GM18873 (cell line): Measurements from ENCODE around the gene SLC26A3.

Experiments
- ATAC-seq: cut with Tn5 transposase; IDR thresholded peaks from one replicate; pipeline ENCODE4 v1.9.1; 2021; ENCODE audit warnings: mild to moderate bottlenecking, moderate library complexity, moderate number of reproducible peaks; ENCODE audit not compliant: unreplicated experiment, low FRiP score

SLC26A3 gene

GRCh38 chr7:107754642-107755041 lies 48.4 kb downstream of the SLC26A3 start:
- ATAC-seq = no peak

DNA sequence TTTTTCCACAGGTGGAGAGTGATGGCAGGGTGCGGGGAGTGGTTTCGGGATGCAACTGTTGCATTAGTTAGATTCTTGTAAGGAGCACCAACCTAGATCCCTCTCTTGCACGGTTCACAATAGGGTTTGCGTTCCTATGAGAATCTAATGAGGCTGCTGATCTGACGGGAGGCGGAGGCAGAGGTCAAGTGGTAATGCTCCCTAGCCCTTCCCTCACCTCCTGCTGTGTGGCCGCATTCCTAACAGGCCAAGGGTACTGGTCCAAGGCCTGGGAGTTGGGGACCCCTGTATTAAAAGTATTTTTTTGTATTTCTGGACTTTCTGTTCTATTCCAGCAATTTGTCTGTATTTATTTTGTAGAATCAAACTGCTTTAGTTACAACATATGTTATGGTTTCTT lies 51.9 kb downstream of the SLC26A3 start:
- no peak for ATAC-seq

DNA sequence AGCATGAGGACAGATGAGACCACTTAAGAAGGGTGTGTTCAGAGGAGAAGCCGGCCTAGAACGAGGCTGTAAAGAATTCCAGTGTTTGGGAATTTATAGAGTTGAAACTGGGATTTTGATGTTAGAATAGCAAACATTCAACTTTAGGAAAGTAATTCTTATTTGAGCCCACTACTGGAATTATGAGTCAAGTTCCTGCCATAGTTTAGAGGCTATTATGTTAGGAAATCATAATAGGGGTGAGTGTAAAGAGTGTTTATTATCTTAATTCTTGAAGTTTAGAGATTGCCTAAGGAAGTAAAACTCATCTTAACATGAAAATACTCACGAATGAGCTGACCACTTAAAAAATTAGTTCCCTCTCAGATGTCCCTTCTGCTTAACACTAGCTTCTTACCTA lies 57.0 kb downstream of the SLC26A3 start:
- ATAC-seq = no peak

GRCh38 chr7:107744345-107744750 lies 58.7 kb downstream of the SLC26A3 start:
- ATAC-seq = peak; percentile 36

- peak; percentile 79 for ATAC-seq
Observed at GRCh38 chr7:107743567-107744344, 59.3 kb downstream of the SLC26A3 start, which contains the start of gene CBLL1. Gene CBLL1, plus strand, starts transcription at chr7:107744142. Its CDS starts 22 bp downstream, at chr7:107744164.

DNA sequence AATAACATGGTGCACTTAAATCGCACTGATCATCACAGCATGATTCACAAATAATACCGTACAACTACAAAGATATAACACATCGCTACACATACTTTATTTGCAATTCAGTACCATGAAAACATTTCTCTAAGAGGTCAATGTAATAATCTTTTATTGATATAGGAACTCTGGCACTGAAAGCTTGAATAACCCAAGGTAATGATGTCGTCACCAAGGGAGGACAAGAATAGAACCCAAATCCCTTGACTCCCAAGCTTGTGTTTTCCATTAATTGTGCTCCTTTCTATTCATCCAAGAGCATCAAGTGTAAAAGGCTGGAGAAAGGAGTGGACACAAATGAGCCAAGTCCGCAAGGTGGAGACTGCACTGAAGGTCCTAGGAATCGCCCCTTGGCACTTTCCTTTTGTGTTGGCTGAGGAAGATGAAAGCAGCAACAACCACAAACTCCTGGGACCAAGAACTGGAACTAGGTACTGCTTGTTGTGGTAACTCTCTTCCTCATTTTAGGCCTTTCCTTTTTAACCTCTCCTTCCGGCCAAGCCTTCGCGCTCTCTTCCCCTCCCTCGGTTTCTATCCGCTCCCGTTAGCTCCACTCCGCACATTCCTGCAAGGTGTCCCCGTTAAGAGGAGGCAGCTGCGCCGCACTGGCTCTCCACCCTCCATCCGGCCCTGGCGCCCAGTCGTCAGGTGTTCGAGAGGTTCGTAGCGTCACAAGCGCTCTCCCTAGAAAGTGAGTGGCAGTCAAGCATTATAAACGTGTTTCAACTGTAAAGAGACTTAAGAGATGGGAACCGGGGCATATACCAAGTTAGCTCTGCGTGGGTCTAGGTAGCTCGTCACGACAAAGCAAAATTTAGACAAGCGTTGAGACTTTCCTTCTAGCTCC lies 60.1 kb downstream of the SLC26A3 start:
- ATAC-seq = peak; percentile 29

DNA sequence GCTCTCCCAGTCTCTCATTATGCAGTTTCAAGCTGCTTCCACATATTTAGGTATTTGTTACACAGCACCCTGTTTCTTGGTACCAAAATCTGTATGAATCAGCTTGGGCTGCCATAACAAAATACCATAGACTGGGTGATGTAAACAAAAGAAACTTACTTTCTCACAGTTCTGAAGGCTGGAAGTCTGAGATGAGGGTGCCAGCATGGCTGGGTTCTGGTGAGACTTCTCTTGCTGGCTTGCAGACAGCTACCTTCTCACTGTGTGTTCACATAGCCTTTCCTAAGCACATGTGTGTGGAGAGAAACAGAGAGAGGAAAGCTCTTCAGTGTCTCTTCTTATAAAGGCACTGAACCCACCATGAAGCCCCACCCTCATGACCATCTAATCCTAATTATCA lies 74.7 kb downstream of the SLC26A3 start:
- no peak for ATAC-seq

DNA sequence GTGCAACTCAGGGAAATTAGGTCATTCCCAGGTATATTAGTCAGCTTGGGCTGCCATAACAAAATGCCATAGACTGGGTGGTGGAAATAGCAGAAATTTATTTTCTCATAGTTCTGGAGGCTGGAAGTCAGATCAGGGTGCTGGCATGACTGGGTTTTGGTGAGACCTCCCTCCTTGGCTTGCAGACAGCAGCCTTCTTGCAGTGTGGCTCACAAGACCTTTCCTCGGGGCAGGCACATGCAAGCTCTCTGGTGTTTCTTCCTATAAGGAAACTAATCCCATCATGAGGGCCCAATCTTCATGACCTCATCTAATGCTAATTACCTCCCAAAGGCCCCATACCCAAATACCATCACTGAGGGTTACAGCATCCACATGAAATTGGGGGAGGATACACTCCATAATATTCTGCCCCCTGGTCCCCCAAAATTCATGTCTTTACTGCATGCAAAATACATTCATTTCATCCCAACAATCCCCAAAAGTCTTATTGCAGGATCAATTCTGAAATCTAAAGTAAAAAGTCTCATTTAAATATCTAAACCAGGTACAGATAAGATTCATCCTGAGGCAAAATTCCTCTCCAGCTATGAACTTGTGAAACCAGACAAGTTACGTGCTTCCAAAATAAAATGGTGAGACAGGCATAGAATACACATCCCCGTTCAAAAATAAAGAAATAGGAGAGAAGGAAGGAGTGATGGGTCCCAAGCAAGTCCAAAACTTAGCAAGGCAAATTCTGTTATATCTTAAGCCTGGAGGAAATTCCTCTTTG lies 76.5 kb downstream of the SLC26A3 start:
- no peak for ATAC-seq

GRCh38 chr7:107725138-107725740 lies 77.8 kb downstream of the SLC26A3 start:
- no peak for ATAC-seq

DNA sequence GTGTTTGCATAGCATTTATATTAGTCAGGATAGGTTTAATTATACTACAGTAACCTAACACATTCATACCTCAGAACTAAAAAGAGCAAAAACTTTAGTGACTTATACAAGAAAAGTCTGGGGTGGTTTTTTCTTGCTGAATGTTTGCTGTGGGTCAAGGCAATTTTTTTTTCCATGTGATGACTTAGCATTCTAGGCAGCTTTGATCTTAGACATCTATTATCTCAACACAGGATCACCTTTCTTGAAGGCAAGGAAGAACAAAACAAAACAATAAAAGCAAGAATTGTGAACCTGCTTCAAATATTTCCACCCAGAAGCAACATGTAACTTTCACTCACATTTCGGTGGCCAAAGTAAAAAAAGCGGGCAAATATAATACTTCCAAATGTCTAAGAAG lies 79.8 kb downstream of the SLC26A3 start:
- ATAC-seq = no peak

DNA sequence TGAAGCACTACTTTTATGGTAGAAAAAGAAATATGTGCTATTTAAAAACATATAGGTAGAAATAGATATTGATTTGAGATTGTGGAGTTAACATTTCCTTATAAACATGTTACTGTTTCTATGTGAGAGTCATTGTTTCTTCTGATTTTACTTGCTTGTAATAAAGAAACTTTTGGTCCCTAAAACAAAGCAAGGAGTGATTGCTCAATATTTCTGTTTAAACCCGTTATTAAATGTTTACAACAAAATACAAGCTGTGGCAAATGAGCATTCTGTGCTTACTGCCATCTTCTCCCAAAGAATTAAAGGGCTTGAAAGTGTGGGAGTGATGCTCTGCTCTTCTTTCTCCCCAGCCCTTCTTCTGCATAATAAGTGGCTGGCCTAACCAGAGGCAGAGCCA lies 81.7 kb downstream of the SLC26A3 start:
- ATAC-seq = no peak

DNA sequence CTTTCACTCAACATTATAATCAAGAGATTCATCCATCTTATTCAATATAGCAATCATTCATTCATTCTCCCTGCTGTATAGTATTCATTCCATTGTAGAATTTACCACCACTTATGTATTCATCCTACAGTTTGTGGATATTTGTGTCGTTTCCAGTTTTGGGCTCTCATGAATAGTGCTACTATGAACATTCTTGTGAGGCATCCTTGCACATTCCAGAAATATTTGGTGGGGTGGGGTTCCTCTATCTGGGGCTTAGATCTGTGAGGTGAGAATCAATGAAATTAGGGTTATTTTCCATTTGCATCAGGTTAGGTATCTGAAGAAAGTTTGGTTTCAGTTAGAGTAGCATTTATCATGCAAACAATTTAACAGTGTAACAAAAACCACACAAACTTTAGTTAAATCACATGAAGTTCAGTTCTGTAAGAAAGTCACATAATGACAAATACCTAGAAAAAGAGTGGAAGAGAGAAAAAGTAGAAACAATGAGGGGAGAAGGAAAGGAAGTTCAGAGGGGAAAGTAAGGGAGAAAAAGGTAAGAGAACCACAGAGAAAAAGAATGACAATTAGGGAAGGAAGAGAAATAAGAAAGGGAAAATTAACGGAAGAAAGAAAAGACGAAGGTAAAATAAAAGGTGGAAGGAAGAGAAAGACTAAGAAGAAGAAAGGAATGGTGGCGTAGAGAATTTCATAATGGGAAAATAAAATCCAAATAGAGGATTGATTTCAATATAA lies 84.4 kb downstream of the SLC26A3 start:
- no peak for ATAC-seq

- no peak for ATAC-seq
Observed at GRCh38 chr7:107715531-107715930, 87.5 kb downstream of the SLC26A3 start.
